GM12878 (cell line): ENCODE results near the gene ZSCAN18. TPM values are rescaled to one million over a fixed set of nuclear protein-coding genes. Genes with fewer than 3 reads are reported as not detected.

Experiments
- polyA plus RNA-seq, 11 experiments: library from polyadenylated mRNA; depleted of rRNA in 4 of 11; unstranded in 6 of 11; stranded (reverse) in 5 of 11; fragments of >200 nt; fragmentation: Nextera tagmentation in 4 of 11; fragmentation: Illumina TruSeq in 1 of 11; extraction: Ambion mirVana in 4 of 11; extraction: Trizol in 1 of 11; gene quantifications; 1 replicate in 1 of 11; 2 replicates in 10 of 11; pipeline versions ENCODE4 v1.2.1 to v1.2.3, GENCODE V29; 2011 to 2016; ENCODE audit warnings: inconsistent platforms in 2 of 11, missing spikeins in 2 of 11, low read depth in 1 of 11
- total RNA-seq, 4 experiments: library from RNA; depleted of rRNA in 3 of 4; stranded (reverse); fragments of >200 nt in 3 of 4; fragmentation: Illumina TruSeq in 1 of 4; extraction: Trizol in 1 of 4; gene quantifications; 2 replicates each; pipeline versions ENCODE4 v1.2.1 to v1.2.3, GENCODE V29; 2013 to 2021

ZSCAN18 gene
- total and polyA plus RNA-seq, 10 of the 15 experiments (the other 5 are each of a cell fraction or from before 2014, with no cell fraction given) = 0.64 TPM; not detected in 8

Other genes starting within 250 kb of the ZSCAN18 start
Only the 7 nearest of the 15 such genes appear.
- not detected in 2 replicates for gene C19orf18, start 123.7 kb downstream of the ZSCAN18 start, total RNA-seq (2014; rRNA removed)
- 0.28 TPM in 1 of 2 replicates, not detected in the other for gene C19orf18, start 123.7 kb downstream of the ZSCAN18 start, total RNA-seq (2014; rRNA removed; fragmentation: Illumina TruSeq; extraction: Trizol)
- gene C19orf18, start 123.7 kb downstream of the ZSCAN18 start, total RNA-seq (2021) = not detected in 2 replicates
- gene C19orf18, start 123.7 kb downstream of the ZSCAN18 start, polyA plus RNA-seq (2011; rRNA removed) = 0.12 TPM in 1 of 2 replicates, not detected in the other
- 0.30 TPM in 1 of 2 replicates, not detected in the other for gene C19orf18, start 123.7 kb downstream of the ZSCAN18 start, polyA plus RNA-seq (2014; fragmentation: Illumina TruSeq; extraction: Trizol)
- gene C19orf18, start 123.7 kb downstream of the ZSCAN18 start, polyA plus RNA-seq (2014; fragmentation: Nextera tagmentation; extraction: Ambion mirVana) = under 1 TPM in 1 of 2 experiments, not detected in 1; 0.21 TPM
- 0.29 TPM in 1 of 2 replicates, not detected in the other for gene C19orf18, start 123.7 kb downstream of the ZSCAN18 start, polyA plus RNA-seq (2014; rRNA removed)
- gene C19orf18, start 123.7 kb downstream of the ZSCAN18 start, polyA plus RNA-seq (2016; fragmentation: Nextera tagmentation; extraction: Ambion mirVana) = not detected
- 8.8 and 9.3 TPM in 2 replicates for gene ZNF606, start 95.4 kb downstream of the ZSCAN18 start, total RNA-seq (2014; rRNA removed)
- 6.4 and 6.5 TPM in 2 replicates for gene ZNF606, start 95.4 kb downstream of the ZSCAN18 start, total RNA-seq (2014; rRNA removed; fragmentation: Illumina TruSeq; extraction: Trizol)
- gene ZNF606, start 95.4 kb downstream of the ZSCAN18 start, total RNA-seq (2021) = 10.5 and 10.6 TPM in 2 replicates
- 6.6 and 9.4 TPM in 2 replicates for gene ZNF606, start 95.4 kb downstream of the ZSCAN18 start, polyA plus RNA-seq (2011; rRNA removed)
- gene ZNF606, start 95.4 kb downstream of the ZSCAN18 start, polyA plus RNA-seq (2014; fragmentation: Illumina TruSeq; extraction: Trizol) = 5.2 and 5.7 TPM in 2 replicates
- gene ZNF606, start 95.4 kb downstream of the ZSCAN18 start, polyA plus RNA-seq (2014; fragmentation: Nextera tagmentation; extraction: Ambion mirVana) = 1 to 10 TPM; 2.2 TPM
- 7.7 and 8.7 TPM in 2 replicates for gene ZNF606, start 95.4 kb downstream of the ZSCAN18 start, polyA plus RNA-seq (2014; rRNA removed)
- 1 to 10 TPM; 9.1 to 9.3 TPM for gene ZNF606, start 95.4 kb downstream of the ZSCAN18 start, polyA plus RNA-seq (2016; fragmentation: Nextera tagmentation; extraction: Ambion mirVana)
- not detected in 2 replicates for gene ZSCAN1, start 64.2 kb downstream of the ZSCAN18 start, total RNA-seq (2014; rRNA removed)
- gene ZSCAN1, start 64.2 kb downstream of the ZSCAN18 start, total RNA-seq (2014; rRNA removed; fragmentation: Illumina TruSeq; extraction: Trizol) = not detected in 2 replicates
- not detected in 2 replicates for gene ZSCAN1, start 64.2 kb downstream of the ZSCAN18 start, total RNA-seq (2021)
- gene ZSCAN1, start 64.2 kb downstream of the ZSCAN18 start, polyA plus RNA-seq (2011; rRNA removed) = not detected in 2 replicates
- gene ZSCAN1, start 64.2 kb downstream of the ZSCAN18 start, polyA plus RNA-seq (2014; fragmentation: Illumina TruSeq; extraction: Trizol) = not detected in 2 replicates
- gene ZSCAN1, start 64.2 kb downstream of the ZSCAN18 start, polyA plus RNA-seq (2014; fragmentation: Nextera tagmentation; extraction: Ambion mirVana) = not detected
- gene ZSCAN1, start 64.2 kb downstream of the ZSCAN18 start, polyA plus RNA-seq (2014; rRNA removed) = not detected in 2 replicates
- gene ZSCAN1, start 64.2 kb downstream of the ZSCAN18 start, polyA plus RNA-seq (2016; fragmentation: Nextera tagmentation; extraction: Ambion mirVana) = not detected
- not detected in 2 replicates for gene ZNF135, start 38.9 kb downstream of the ZSCAN18 start, total RNA-seq (2014; rRNA removed)
- gene ZNF135, start 38.9 kb downstream of the ZSCAN18 start, total RNA-seq (2014; rRNA removed; fragmentation: Illumina TruSeq; extraction: Trizol) = not detected in 2 replicates
- gene ZNF135, start 38.9 kb downstream of the ZSCAN18 start, total RNA-seq (2021) = 0.05 TPM in 1 of 2 replicates, not detected in the other
- 0.04 TPM in 2 replicates for gene ZNF135, start 38.9 kb downstream of the ZSCAN18 start, polyA plus RNA-seq (2011; rRNA removed)
- gene ZNF135, start 38.9 kb downstream of the ZSCAN18 start, polyA plus RNA-seq (2014; fragmentation: Illumina TruSeq; extraction: Trizol) = not detected in 2 replicates
- gene ZNF135, start 38.9 kb downstream of the ZSCAN18 start, polyA plus RNA-seq (2014; fragmentation: Nextera tagmentation; extraction: Ambion mirVana) = not detected
- not detected in 2 replicates for gene ZNF135, start 38.9 kb downstream of the ZSCAN18 start, polyA plus RNA-seq (2014; rRNA removed)
- not detected for gene ZNF135, start 38.9 kb downstream of the ZSCAN18 start, polyA plus RNA-seq (2016; fragmentation: Nextera tagmentation; extraction: Ambion mirVana)
- 0.62 and 0.76 TPM in 2 replicates for gene ZNF329, start 52.6 kb upstream of the ZSCAN18 start, total RNA-seq (2014; rRNA removed)
- 0.78 and 1.1 TPM in 2 replicates for gene ZNF329, start 52.6 kb upstream of the ZSCAN18 start, total RNA-seq (2014; rRNA removed; fragmentation: Illumina TruSeq; extraction: Trizol)
- 0.43 and 0.56 TPM in 2 replicates for gene ZNF329, start 52.6 kb upstream of the ZSCAN18 start, total RNA-seq (2021)
- gene ZNF329, start 52.6 kb upstream of the ZSCAN18 start, polyA plus RNA-seq (2011; rRNA removed) = 4.7 and 5.8 TPM in 2 replicates
- 0.29 and 0.71 TPM in 2 replicates for gene ZNF329, start 52.6 kb upstream of the ZSCAN18 start, polyA plus RNA-seq (2014; fragmentation: Illumina TruSeq; extraction: Trizol)
- under 1 TPM in 1 of 2 experiments, not detected in 1; 0.11 TPM for gene ZNF329, start 52.6 kb upstream of the ZSCAN18 start, polyA plus RNA-seq (2014; fragmentation: Nextera tagmentation; extraction: Ambion mirVana)
- 0.18 and 0.43 TPM in 2 replicates for gene ZNF329, start 52.6 kb upstream of the ZSCAN18 start, polyA plus RNA-seq (2014; rRNA removed)
- under 1 TPM; 0.28 to 0.42 TPM for gene ZNF329, start 52.6 kb upstream of the ZSCAN18 start, polyA plus RNA-seq (2016; fragmentation: Nextera tagmentation; extraction: Ambion mirVana)
- 14.2 and 16.7 TPM in 2 replicates for gene ZNF274, start 84.8 kb upstream of the ZSCAN18 start, total RNA-seq (2014; rRNA removed)
- 13.5 and 14.7 TPM in 2 replicates for gene ZNF274, start 84.8 kb upstream of the ZSCAN18 start, total RNA-seq (2014; rRNA removed; fragmentation: Illumina TruSeq; extraction: Trizol)
- gene ZNF274, start 84.8 kb upstream of the ZSCAN18 start, total RNA-seq (2021) = 12.3 and 14.1 TPM in 2 replicates
- gene ZNF274, start 84.8 kb upstream of the ZSCAN18 start, polyA plus RNA-seq (2011; rRNA removed) = 17.3 and 17.8 TPM in 2 replicates
- 12.3 and 14.9 TPM in 2 replicates for gene ZNF274, start 84.8 kb upstream of the ZSCAN18 start, polyA plus RNA-seq (2014; fragmentation: Illumina TruSeq; extraction: Trizol)
- gene ZNF274, start 84.8 kb upstream of the ZSCAN18 start, polyA plus RNA-seq (2014; fragmentation: Nextera tagmentation; extraction: Ambion mirVana) = 1 to 10 TPM; 2.7 to 3.3 TPM
- 12.8 and 14.5 TPM in 2 replicates for gene ZNF274, start 84.8 kb upstream of the ZSCAN18 start, polyA plus RNA-seq (2014; rRNA removed)
- gene ZNF274, start 84.8 kb upstream of the ZSCAN18 start, polyA plus RNA-seq (2016; fragmentation: Nextera tagmentation; extraction: Ambion mirVana) = 10 to 100 TPM; 14.4 to 17.6 TPM
- 56.8 and 67.4 TPM in 2 replicates for gene ZNF544, start 130.7 kb upstream of the ZSCAN18 start, total RNA-seq (2014; rRNA removed)
- 56.6 and 61.2 TPM in 2 replicates for gene ZNF544, start 130.7 kb upstream of the ZSCAN18 start, total RNA-seq (2014; rRNA removed; fragmentation: Illumina TruSeq; extraction: Trizol)
- gene ZNF544, start 130.7 kb upstream of the ZSCAN18 start, total RNA-seq (2021) = 35.9 and 42.1 TPM in 2 replicates
- gene ZNF544, start 130.7 kb upstream of the ZSCAN18 start, polyA plus RNA-seq (2011; rRNA removed) = 58.3 and 70.1 TPM in 2 replicates
- gene ZNF544, start 130.7 kb upstream of the ZSCAN18 start, polyA plus RNA-seq (2014; fragmentation: Illumina TruSeq; extraction: Trizol) = 29.6 and 43.1 TPM in 2 replicates
- 10 to 100 TPM; 27.3 to 34.9 TPM for gene ZNF544, start 130.7 kb upstream of the ZSCAN18 start, polyA plus RNA-seq (2014; fragmentation: Nextera tagmentation; extraction: Ambion mirVana)
- gene ZNF544, start 130.7 kb upstream of the ZSCAN18 start, polyA plus RNA-seq (2014; rRNA removed) = 53.6 and 57.0 TPM in 2 replicates
- 10 to 100 TPM; 34.9 to 36.1 TPM for gene ZNF544, start 130.7 kb upstream of the ZSCAN18 start, polyA plus RNA-seq (2016; fragmentation: Nextera tagmentation; extraction: Ambion mirVana)